Suprapubic skin (tissue), 4 donors: ENCODE data around the gene CERS1.

Experiments used
- POLR2A ChIP-seq, 2 donors: fragments of 450-650 bp; IDR thresholded peaks; one replicate each; pipeline ENCODE4 v1.6.1; 2017; ENCODE audit warnings: antibody characterized with exemption in 2 of 2, mild to moderate bottlenecking in 2 of 2, moderate library complexity in 2 of 2
- POLR2AphosphoS5 ChIP-seq, 3 donors: sonication (generic); formaldehyde crosslinking; IDR thresholded peaks; one replicate each; pipeline ENCODE4 v1.6.1; 2017; ENCODE audit warnings: antibody characterized with exemption in 3 of 3

DNA sequence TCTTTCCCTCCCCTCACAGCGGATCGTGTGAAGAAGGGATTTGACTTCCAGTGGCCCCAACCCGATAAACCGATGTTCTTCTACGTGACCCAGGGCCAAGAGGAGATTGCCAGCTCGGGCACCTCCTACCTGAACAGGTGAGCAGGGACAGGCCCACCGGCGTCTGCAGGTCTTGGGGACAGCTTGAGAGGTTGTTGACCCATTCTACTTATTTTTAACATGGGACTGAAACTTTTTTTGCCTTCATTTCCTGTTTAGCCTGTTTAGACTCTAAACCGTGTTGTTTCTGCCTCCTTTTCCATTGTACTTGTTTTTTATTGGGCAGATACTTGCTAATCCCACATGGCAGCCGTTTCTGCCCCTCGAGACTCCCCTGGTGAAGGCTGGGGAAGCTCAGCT is 35.7 kb downstream of the CERS1 start:
- TF ChIP-seq POLR2AphosphoS5 (IDR thresholded peaks at IDR 0.05): no peak
- TF ChIP-seq POLR2A (IDR thresholded peaks at IDR 0.05): no peak
